Measurements from ENCODE around the gene TMEM30B. TPM values are rescaled to one million over a fixed set of nuclear protein-coding genes. Genes with fewer than 3 reads are reported as not detected.

TMEM30B gene
- total RNA-seq, 1 experiment from 2014 or later: 0.09 TPM

DNA sequence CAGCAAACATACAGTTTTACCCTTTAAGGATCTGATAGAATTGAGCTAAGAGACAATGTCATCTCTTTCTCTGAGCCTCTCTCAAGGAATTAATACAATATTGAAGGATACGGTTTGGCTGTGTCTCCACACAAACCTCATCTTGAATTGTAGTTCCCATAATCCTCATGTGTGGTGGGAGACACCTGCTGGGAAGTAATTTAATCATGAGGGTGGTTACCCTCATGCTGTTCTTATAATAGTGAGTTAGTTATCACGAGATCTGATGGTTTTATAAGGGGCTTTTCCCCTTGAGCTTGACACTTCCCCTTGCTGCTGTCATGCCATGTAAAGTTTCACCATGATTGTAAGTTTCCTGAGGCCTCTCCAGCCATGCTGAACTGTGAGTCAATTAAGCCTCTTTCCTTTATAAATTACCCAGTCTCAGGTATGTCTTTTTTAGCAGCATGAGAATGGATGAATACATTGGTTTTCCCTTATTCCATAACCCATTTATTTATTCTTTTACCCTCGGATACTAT lies 47.6 kb downstream of the TMEM30B start:
- intact Hi-C loops (cut with micrococcal nuclease): no loop called here
- no peaks in the 10 kb centered on the region for H3K27me3 Mint-ChIP-seq (ENCODE audit: insufficient read depth, unreplicated experiment)
- H3K9me3 Mint-ChIP-seq (ENCODE audit: unreplicated experiment): no peaks in the 10 kb centered on the region
- no peaks in the 10 kb centered on the region for H3K36me3 Mint-ChIP-seq (ENCODE audit: insufficient read depth, unreplicated experiment)
- H3K4me3 Mint-ChIP-seq (ENCODE audit: unreplicated experiment): no peak overlapping the region
- TF ChIP-seq, protein P1, sequence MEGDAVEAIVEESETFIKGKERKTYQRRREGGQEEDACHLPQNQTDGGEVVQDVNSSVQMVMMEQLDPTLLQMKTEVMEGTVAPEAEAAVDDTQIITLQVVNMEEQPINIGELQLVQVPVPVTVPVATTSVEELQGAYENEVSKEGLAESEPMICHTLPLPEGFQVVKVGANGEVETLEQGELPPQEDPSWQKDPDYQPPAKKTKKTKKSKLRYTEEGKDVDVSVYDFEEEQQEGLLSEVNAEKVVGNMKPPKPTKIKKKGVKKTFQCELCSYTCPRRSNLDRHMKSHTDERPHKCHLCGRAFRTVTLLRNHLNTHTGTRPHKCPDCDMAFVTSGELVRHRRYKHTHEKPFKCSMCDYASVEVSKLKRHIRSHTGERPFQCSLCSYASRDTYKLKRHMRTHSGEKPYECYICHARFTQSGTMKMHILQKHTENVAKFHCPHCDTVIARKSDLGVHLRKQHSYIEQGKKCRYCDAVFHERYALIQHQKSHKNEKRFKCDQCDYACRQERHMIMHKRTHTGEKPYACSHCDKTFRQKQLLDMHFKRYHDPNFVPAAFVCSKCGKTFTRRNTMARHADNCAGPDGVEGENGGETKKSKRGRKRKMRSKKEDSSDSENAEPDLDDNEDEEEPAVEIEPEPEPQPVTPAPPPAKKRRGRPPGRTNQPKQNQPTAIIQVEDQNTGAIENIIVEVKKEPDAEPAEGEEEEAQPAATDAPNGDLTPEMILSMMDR (IDR thresholded peaks at IDR 0.05; ENCODE audit: unreplicated experiment): no peak
- ChIA-PET POLR2A (interaction anchor here (0.6 kb wide), 1 partner anchor 15 kb away, joined by 3 read pairs; no protein-coding TSS in a partner anchor), CTCF (interaction anchor here (0.6 kb wide), 1 partner anchor 108 kb away, joined by 3 read pairs; no protein-coding TSS in a partner anchor)
- DNase-seq (ENCODE audit: unreplicated experiment): no peak
- no TSS peak for BruUV-seq (replicated peaks)
- no peaks in the 10 kb centered on the region for H3K4me1 Mint-ChIP-seq (ENCODE audit: insufficient read depth, unreplicated experiment)
- no peak overlapping the region for H3K27ac Mint-ChIP-seq (ENCODE audit: low read depth, unreplicated experiment)

DNA sequence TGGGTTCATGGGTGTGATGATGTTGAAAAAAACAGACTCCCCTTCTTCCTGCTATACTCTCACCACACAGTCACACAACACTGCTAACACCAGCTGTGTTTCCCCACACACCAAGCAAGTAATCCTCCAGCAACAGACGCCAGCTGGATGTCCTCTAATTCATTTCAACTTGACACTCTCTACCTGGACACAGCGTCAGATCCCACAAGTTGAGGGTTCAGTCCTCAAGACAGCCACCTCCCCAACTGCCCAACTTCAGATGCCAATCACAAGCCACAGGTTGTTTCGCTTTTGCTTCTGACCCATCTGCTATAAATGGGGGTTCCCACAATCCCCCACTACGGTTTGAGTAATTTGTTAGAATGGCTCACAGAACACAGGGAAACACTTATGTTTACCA lies 49.3 kb downstream of the TMEM30B start:
- Mint-ChIP-seq H3K27me3 (ENCODE audit: insufficient read depth, unreplicated experiment) (no peaks in the 10 kb centered on the region), H3K4me1 (ENCODE audit: insufficient read depth, unreplicated experiment) (no peaks in the 10 kb centered on the region), H3K27ac (ENCODE audit: low read depth, unreplicated experiment) (no peak overlapping the region), H3K9me3 (ENCODE audit: unreplicated experiment) (no peaks in the 10 kb centered on the region), H3K36me3 (ENCODE audit: insufficient read depth, unreplicated experiment) (no peaks in the 10 kb centered on the region), H3K4me3 (ENCODE audit: unreplicated experiment) (no peak overlapping the region)
- TF ChIP-seq, protein P1 (IDR thresholded peaks at IDR 0.05; ENCODE audit: unreplicated experiment): no peak
- ChIA-PET CTCF (no interaction called here), POLR2A (no interaction called here)
- no peak for DNase-seq (ENCODE audit: unreplicated experiment)
- intact Hi-C loops (cut with micrococcal nuclease): no loop called here
- BruUV-seq (replicated peaks): no TSS peak

DNA sequence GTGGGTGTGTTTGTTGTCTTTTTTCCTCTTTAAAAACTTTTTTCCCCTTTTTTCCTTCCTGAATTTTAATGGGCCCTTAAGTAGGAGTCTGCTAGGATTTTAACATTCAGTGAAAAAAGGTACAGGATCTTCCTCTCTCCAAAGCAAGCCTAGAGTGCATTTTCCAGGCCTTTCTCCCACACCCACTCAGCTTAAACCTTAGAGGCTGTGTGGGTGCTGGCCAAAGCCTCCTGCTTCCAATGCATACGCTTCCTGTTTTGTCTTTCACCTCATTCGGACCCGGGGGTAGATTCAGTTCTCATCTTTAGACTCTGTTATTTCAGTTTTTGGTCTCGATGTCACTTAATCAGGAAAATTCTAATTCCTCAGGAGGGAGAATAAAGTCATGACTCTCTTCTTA lies 51.2 kb downstream of the TMEM30B start:
- no TSS peak for BruUV-seq (replicated peaks)
- CTCF ChIA-PET: interaction anchor here (0.7 to 1.1 kb wide), 3 partner anchors 13 to 38 kb away, joined by 3 to 4 read pairs (median 3); no protein-coding TSS in a partner anchor
- Mint-ChIP-seq H3K27ac (ENCODE audit: low read depth, unreplicated experiment) (no peak overlapping the region), H3K4me3 (ENCODE audit: unreplicated experiment) (no peak overlapping the region), H3K36me3 (ENCODE audit: insufficient read depth, unreplicated experiment) (no peaks in the 10 kb centered on the region), H3K4me1 (ENCODE audit: insufficient read depth, unreplicated experiment) (no peaks in the 10 kb centered on the region), H3K9me3 (ENCODE audit: unreplicated experiment) (no peaks in the 10 kb centered on the region), H3K27me3 (ENCODE audit: insufficient read depth, unreplicated experiment) (no peaks in the 10 kb centered on the region)
- POLR2A ChIA-PET: no interaction called here
- no peak for DNase-seq (ENCODE audit: unreplicated experiment)
- intact Hi-C loops (cut with micrococcal nuclease): no loop called here
- TF ChIP-seq, protein P1 (IDR thresholded peaks at IDR 0.05; ENCODE audit: unreplicated experiment): no peak

DNA sequence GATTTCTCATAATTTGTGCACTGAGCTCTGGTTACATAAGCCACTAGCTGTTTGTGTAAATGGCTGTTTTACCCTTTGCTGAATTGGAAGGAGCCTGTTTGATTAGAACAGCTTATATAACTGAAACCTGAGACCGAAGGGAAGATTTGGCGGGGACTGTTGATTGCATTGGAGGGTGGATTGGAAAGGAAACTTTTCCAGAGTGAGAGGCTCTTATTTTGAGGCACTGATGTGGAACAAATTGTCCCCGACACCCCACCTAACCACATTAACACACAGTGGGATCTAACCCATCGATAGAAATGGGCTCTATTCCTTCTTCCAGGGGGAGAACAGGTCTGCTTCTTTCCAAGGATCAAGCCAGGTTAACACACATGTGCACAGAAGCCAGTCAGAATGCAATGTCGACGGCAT lies 51.7 kb downstream of the TMEM30B start:
- Mint-ChIP-seq H3K4me3 (ENCODE audit: unreplicated experiment) (no peak overlapping the region), H3K9me3 (ENCODE audit: unreplicated experiment) (no peaks in the 10 kb centered on the region), H3K27me3 (ENCODE audit: insufficient read depth, unreplicated experiment) (no peaks in the 10 kb centered on the region), H3K36me3 (ENCODE audit: insufficient read depth, unreplicated experiment) (no peaks in the 10 kb centered on the region), H3K4me1 (ENCODE audit: insufficient read depth, unreplicated experiment) (no peaks in the 10 kb centered on the region), H3K27ac (ENCODE audit: low read depth, unreplicated experiment) (no peak overlapping the region)
- DNase-seq (ENCODE audit: unreplicated experiment): no peak
- TF ChIP-seq, protein P1 (IDR thresholded peaks at IDR 0.05; ENCODE audit: unreplicated experiment): no peak
- no TSS peak for BruUV-seq (replicated peaks)
- POLR2A ChIA-PET: no interaction called here
- intact Hi-C loops (cut with micrococcal nuclease): no loop called here
- CTCF ChIA-PET: interaction anchor here (0.7 to 0.8 kb wide), 2 partner anchors 12 to 23 kb away, joined by 3 read pairs; no protein-coding TSS in a partner anchor
